Duodenal mucosa (tissue), 2 donors: Measurements from ENCODE around the gene MYO1B.

ENCODE experiments used
- H3K27ac ChIP-seq: one replicate; pipeline ENCODE4 v1.7.0; 2013; ENCODE audit warnings: low read depth, low read length
- H3K27me3 ChIP-seq, 2 donors: one replicate each; pipeline ENCODE4 v1.7.0; 2013; ENCODE audit warnings: low read length in 2 of 2, control low read depth in 1 of 2; ENCODE audit not compliant: insufficient read depth in 2 of 2, control insufficient read depth in 1 of 2
- H3K36me3 ChIP-seq, 2 donors: one replicate each; pipeline ENCODE4 v1.7.0; 2013; ENCODE audit warnings: low read length in 2 of 2, control low read depth in 1 of 2; ENCODE audit not compliant: insufficient read depth in 2 of 2, control insufficient read depth in 1 of 2
- H3K4me1 ChIP-seq, 2 donors: one replicate each; pipeline ENCODE4 v1.7.0; 2013; ENCODE audit warnings: low read length in 2 of 2, control low read depth in 1 of 2; ENCODE audit not compliant: insufficient read depth in 2 of 2, control insufficient read depth in 1 of 2
- H3K4me3 ChIP-seq, 2 donors: one replicate each; pipeline ENCODE4 v1.7.0; 2013; ENCODE audit warnings: low read length in 2 of 2, low read depth in 1 of 2
- H3K9ac ChIP-seq, 2 donors: one replicate each; pipeline ENCODE4 v1.7.0; 2013; ENCODE audit warnings: low read length in 2 of 2, low read depth in 1 of 2
- H3K9me3 ChIP-seq, 2 donors: one replicate each; pipeline ENCODE4 v1.7.0; 2013; ENCODE audit warnings: low read length in 2 of 2, control low read depth in 1 of 2; ENCODE audit not compliant: control insufficient read depth in 1 of 2

MYO1B gene

DNA sequence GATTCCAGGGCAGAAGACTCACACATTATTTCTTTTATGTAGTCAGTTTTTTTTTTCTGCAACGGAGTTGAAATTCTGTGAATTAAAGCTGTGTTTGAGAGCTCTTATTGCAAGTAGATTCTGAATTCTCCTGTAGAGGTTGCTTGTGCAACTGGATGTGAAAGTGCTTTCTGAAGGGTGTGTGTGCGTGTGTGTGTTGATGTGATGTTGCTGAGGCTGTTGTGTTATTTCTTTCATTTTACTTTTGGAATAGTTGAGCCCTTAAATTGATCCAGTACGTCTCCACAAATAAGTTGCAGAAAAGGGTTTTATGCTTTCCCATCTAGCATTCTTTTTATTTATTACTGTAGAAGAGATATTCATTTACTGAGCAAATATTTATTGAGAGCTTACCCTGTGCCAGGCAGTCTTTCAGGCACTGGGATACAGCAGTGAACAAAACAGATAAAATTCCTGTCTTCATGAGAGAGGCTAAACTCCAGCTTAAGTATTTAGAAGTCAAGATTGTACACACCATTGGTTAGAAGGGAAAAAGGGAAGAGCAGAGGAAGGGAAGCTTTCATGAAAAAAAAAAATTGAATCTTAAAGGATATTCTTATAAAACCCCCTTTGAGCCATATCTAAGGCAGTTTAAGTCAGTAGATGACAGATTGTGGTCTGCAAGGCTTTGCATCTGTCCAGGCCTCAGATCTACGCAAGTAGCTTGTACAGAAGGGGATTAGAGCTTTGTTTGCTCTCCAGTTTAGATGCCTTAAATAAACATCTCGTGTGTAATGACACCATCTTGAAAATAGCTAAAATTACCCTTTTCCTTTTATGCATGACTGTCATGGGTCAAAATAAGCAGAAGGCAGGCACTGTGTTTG is 58.2 kb downstream of the MYO1B start:
- Histone ChIP-seq H3K36me3 (no peaks in the 10 kb centered on the region), H3K9me3 (no peaks in the 10 kb centered on the region), H3K9ac (no peak overlapping the region), H3K27me3 (no peaks in the 10 kb centered on the region), H3K27ac (no peak overlapping the region), H3K4me3 (no peak overlapping the region), H3K4me1 (peaks cover 13 to 30% of the 10 kb centered on the region in 2 donors)

DNA sequence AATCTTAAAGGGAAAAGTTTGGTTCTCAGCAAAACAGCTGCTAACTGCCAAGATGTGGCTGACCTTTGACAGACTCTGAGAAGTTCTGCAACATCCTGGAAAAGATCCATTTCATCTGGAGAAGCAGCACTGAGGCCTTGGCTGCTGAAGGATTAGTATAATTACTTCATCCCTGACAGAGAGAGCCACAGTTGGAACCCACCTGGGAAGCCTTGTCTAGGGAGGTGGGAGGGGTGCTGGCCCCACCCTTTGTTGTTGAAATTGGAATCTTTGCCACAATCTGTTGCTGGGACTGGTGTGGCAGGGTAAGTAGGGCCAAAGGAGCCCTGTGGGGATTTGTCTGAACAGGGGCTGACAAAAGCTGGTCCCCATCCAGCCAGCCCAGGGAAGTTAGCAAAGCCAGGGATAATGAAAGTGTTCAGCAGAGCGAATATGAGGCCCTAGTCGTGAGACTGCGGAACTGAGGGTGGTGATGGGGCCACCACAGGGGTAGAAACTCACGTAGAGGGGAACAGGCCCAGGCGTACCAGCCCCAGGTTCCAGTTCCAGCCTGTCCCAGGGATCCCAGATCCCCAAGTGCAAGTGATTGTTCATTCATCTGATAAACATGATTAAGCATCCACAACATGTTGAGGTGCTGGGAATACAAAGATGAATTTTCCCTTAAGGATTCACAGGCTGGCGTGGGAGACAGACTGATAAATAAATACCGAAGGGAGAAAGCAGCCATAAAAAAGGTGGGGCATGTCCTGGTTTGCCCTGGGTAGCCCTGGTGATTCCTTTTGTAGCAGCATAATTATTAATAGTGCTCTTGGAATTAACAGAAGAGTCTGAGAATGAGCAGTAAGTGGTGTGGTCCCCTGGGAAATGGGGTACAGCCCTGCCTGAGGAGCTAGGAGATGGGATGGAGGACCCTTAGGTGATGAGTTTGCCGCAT is 60.0 kb downstream of the MYO1B start:
- Histone ChIP-seq H3K4me1 (peaks cover 13 to 30% of the 10 kb centered on the region in 2 donors), H3K4me3 (peak overlapping the region in 1 of 2 donors; percentile 7), H3K27me3 (no peaks in the 10 kb centered on the region), H3K9ac (no peak overlapping the region), H3K36me3 (no peaks in the 10 kb centered on the region), H3K27ac (peak overlapping the region; percentile 46), H3K9me3 (no peaks in the 10 kb centered on the region)

DNA sequence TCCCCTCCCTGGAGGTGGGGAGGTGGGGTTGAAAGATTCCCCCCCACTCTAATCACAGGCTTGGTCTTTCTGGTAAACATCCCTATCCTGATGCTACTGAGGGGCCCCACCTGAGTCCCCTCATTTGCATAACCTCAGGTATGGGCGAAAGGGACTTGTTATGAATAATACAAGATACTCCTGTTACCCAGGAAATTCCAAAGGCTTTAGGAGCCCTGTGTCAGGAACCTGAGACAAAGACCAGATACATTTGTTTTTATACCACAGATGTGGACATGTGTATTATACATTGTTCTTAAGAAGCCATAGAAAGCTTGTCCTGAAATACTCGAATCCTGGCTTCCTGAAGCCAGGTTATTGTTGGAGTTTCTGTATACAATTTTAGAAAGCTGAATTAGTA is 62.8 kb downstream of the MYO1B start:
- no peak overlapping the region for H3K9ac ChIP-seq
- peaks cover 13 to 36% of the 10 kb centered on the region in 2 donors for H3K4me1 ChIP-seq
- H3K4me3 ChIP-seq, result no peak overlapping the region
- no peaks in the 10 kb centered on the region for H3K36me3 ChIP-seq
- no peak overlapping the region for H3K27ac ChIP-seq
- H3K27me3 ChIP-seq, result no peaks in the 10 kb centered on the region
- H3K9me3 ChIP-seq, result no peaks in the 10 kb centered on the region

DNA sequence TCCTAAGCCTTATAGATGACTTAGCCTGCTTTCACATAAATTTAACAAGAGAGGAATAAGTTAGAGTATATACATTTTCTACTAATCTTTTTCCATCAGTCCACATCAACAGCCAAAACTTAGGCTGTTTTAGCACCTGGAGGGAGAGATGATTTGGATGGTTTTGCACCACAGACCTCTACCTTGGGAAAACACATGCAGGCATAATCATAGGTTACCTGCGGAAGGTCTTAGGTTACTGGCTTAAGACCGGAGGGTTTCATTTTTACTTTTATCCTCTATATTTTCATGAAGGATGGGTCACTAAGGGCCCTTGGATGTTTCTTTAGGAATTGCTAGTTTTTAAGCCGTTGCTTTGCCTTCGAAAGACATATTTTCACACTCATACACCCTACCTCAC is 66.0 kb downstream of the MYO1B start:
- Histone ChIP-seq H3K27ac (no peak overlapping the region), H3K4me1 (peaks cover 0 to 13% of the 10 kb centered on the region in 2 donors), H3K36me3 (no peaks in the 10 kb centered on the region), H3K4me3 (no peak overlapping the region), H3K9me3 (no peaks in the 10 kb centered on the region), H3K27me3 (no peaks in the 10 kb centered on the region), H3K9ac (no peak overlapping the region)

DNA sequence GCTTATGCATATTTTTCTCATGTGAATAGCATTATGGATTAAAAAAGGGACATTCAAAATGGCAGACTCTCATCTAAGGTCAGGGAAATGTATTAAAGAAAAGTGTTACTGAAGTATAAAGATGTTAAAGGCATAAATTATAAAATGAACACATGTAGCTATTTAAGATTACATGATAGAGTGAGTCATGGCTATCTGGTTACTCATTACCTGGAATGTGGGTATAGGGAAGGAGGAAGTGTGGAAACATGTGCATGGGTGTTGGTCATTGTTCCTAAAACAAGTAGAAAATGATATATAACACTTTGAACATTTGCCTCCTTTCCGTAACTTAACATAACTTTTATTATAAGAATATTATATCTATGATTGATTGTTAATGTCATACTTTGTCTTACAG is 66.4 kb downstream of the MYO1B start:
- H3K4me1 ChIP-seq, result peaks cover 0 to 13% of the 10 kb centered on the region in 2 donors
- H3K36me3 ChIP-seq, result no peaks in the 10 kb centered on the region
- no peak overlapping the region for H3K27ac ChIP-seq
- no peaks in the 10 kb centered on the region for H3K27me3 ChIP-seq
- no peaks in the 10 kb centered on the region for H3K9me3 ChIP-seq
- H3K4me3 ChIP-seq, result no peak overlapping the region
- H3K9ac ChIP-seq, result no peak overlapping the region

DNA sequence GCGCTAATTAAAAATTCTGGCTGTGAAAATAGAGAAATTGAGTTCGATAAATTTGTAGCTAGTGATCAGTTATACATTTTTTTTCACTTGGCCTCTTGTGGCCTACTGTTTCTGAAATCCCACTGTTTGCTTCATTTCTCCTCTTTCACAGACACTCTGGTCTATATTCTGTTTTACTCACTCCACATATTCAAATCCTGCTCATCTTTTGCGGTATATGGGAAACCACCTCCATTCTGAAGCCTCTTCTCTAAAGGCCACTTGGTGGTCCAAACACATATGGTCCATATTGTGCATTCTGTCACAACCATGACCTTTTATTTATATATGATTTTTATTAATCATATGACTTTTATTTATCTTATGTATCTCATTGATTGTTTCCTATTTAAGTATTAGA is 67.0 kb downstream of the MYO1B start:
- Histone ChIP-seq H3K4me1 (peaks cover 0 to 17% of the 10 kb centered on the region in 2 donors), H3K9me3 (no peaks in the 10 kb centered on the region), H3K36me3 (no peaks in the 10 kb centered on the region), H3K9ac (no peak overlapping the region), H3K27ac (no peak overlapping the region), H3K4me3 (no peak overlapping the region), H3K27me3 (no peaks in the 10 kb centered on the region)

DNA sequence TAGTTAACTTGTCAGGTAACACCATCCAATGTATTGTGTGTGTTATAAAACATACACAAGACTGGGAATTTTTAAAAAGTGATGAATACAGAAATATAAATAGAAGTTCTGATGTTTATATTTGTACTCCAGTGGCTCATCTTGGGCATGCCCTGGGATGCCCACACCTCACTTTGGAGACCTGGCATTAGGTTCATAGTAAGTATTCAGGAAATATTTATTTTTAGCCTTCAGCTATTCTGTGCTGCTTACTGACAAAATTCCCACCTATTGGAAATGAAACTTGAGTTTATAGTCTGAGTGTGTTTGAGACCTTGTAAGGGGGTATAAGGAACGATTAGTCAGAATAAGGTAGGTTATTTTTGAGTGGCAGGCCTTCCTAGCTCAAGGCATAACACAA is 67.5 kb downstream of the MYO1B start:
- Histone ChIP-seq H3K4me3 (no peak overlapping the region), H3K9ac (no peak overlapping the region), H3K27me3 (no peaks in the 10 kb centered on the region), H3K36me3 (no peaks in the 10 kb centered on the region), H3K27ac (no peak overlapping the region), H3K4me1 (peaks cover 3 to 20% of the 10 kb centered on the region in 2 donors), H3K9me3 (no peaks in the 10 kb centered on the region)

DNA sequence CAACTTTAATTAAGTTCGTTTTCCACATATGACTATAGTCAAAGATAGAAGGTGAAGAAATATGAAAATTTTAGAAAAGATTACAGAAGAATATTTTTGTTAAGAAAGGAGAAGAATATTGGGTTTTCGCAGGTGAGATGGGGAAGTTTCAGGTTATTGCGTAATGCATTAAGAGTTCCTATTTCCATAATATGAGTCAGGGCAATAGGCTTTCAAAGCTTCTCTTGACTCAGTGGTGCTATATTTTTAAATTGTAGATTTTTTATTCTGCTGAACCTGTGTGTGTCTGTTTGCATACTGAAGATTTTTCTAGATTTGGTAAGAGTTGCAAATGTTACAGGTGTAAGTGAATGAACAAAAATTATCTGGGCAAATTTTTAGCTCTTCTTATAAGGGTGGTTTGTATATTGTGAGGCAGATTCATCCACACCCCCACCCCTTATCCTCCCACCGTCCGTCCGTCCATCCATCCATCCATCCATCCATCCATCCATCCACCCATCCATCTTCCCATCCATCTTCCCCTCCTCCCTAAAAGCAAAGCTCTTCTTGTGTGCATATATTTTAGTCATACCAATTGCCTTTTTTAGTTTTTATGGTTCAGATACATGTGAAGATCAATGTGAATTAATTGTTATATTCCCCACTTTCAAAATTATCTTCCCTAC is 69.6 kb downstream of the MYO1B start:
- no peak overlapping the region for H3K9ac ChIP-seq
- peaks cover 15 to 41% of the 10 kb centered on the region in 2 donors for H3K4me1 ChIP-seq
- no peaks in the 10 kb centered on the region for H3K9me3 ChIP-seq
- no peak overlapping the region for H3K4me3 ChIP-seq
- H3K27me3 ChIP-seq, result no peaks in the 10 kb centered on the region
- H3K27ac ChIP-seq, result no peak overlapping the region
- no peaks in the 10 kb centered on the region for H3K36me3 ChIP-seq

DNA sequence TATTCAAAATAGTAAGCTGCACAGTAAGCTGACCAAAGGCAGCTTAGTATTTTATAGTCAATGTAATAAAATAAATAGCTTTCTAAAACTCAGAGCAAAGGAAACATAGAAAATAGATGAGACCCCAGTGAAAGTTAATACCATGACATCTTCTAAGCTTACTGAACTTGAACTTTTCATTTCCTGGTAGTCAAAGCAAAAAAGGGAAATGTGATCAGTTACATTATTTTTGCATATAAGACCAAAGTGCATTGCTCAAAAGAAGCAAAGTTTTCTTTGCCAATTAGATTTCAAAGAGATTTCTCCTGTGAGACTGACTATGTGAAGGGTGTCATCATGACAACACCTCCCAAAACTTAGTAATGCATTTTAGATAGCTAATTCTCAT is 70.2 kb downstream of the MYO1B start:
- no peaks in the 10 kb centered on the region for H3K27me3 ChIP-seq
- no peaks in the 10 kb centered on the region for H3K9me3 ChIP-seq
- H3K27ac ChIP-seq, result no peak overlapping the region
- no peak overlapping the region for H3K9ac ChIP-seq
- peaks cover 15 to 41% of the 10 kb centered on the region in 2 donors for H3K4me1 ChIP-seq
- no peaks in the 10 kb centered on the region for H3K36me3 ChIP-seq
- no peak overlapping the region for H3K4me3 ChIP-seq
